Adrenal gland (tissue), 12 donors: ENCODE measurements around the gene NRP2. TPM values are rescaled to one million over a fixed set of nuclear protein-coding genes. Genes with fewer than 3 reads are reported as not detected.
A peak's percentile ranks its signal among the peaks of the same experiment; 100 is the strongest.

Experiments
- DNase-seq, 7 donors: peaks; one replicate each; pipeline ENCODE4 v3.0.0-alpha.2; 2019 to 2020
- H3K27ac ChIP-seq, 5 donors: fragments of 200-600 bp; sonication (generic) in 4 of 5; 1 replicate in 3 of 5; 2 replicates in 2 of 5; pipeline versions ENCODE4 v1.5.1 to v1.8.0; 2016 to 2020; ENCODE audit warnings: mild to moderate bottlenecking in 1 of 5
- H3K27me3 ChIP-seq: fragments of 200-600 bp; 2 replicates; pipeline ENCODE4 v1.8.0; 2021
- H3K36me3 ChIP-seq, 2 donors: fragments of 200-600 bp; replicated peaks in 1 of 2; 1 replicate in 1 of 2; 2 replicates in 1 of 2; pipeline versions ENCODE4 v1.5.1 to v1.8.0; 2018 to 2022
- H3K4me1 ChIP-seq, 2 donors: fragments of 200-600 bp; replicated peaks in 1 of 2; 1 replicate in 1 of 2; 2 replicates in 1 of 2; pipeline versions ENCODE4 v1.5.1 to v1.8.0; 2018 to 2021
- H3K4me3 ChIP-seq, 4 donors: fragments of 200-600 bp; sonication (generic) in 3 of 4; one replicate each; pipeline ENCODE4 v1.5.1; 2016 to 2018
- H3K9me3 ChIP-seq, 3 donors: fragments of 200-600 bp; sonication (generic) in 1 of 3; replicated peaks in 1 of 3; 1 replicate in 2 of 3; 2 replicates in 1 of 3; pipeline versions ENCODE4 v1.5.1 to v1.8.0; 2016 to 2021
- POLR2A ChIP-seq, 2 donors: fragments of 450-650 bp; IDR thresholded peaks; one replicate each; pipeline ENCODE4 v1.6.1; 2017; ENCODE audit warnings: antibody characterized with exemption in 2 of 2, mild to moderate bottlenecking in 2 of 2, moderate library complexity in 1 of 2
- WGBS, 4 donors: extraction: QIAGEN DNeasy Blood & Tissue Kit in 2 of 4; methylation state at CpG; one replicate each; pipeline versions ENCODE4 v1.1.5 to v1.1.7; 2013 to 2017; 5-methylcytosine and 5-hydroxymethylcytosine counted together
- intact Hi-C, 2 donors: fragments of 100-400 bp; cut with DNase I; formaldehyde crosslinking; loops; one replicate each; pipeline versions ENCODE4 v1.14.1 to v1.15.0; 2022 to 2023
- polyA plus RNA-seq, 3 donors: library from polyadenylated mRNA; stranded (reverse); fragments of 200-250 nt in 2 of 3; fragments of 350-450 nt in 1 of 3; fragmentation: Illumina TruSeq in 1 of 3; extraction: RNeasy Lipid Tissue Mini Kit (QIAGEN cat#74804) in 1 of 3; gene quantifications; one replicate each; pipeline ENCODE4 v1.2.3, GENCODE V29; 2013 to 2014
- total RNA-seq, 9 donors: library from RNA; depleted of rRNA in 4 of 9; stranded (reverse); fragments of >200 nt in 4 of 9; fragments of 120-200 nt in 1 of 9; fragmentation: NEBNext Ultra II Directional in 1 of 9; extraction: Animal tissue kit (Norgen Biotek cat#: 25700) in 1 of 9; gene quantifications; one replicate each; pipeline versions ENCODE4 v1.1.0 to v1.2.4, GENCODE V29; 2013 to 2023
- TF ChIP-seq, protein P1 (sequence below), 6 experiments: fragments of 450-650 bp in 4 of 6; fragments of 200-600 bp in 2 of 6; sonication (generic) in 1 of 6; IDR thresholded peaks; 1 replicate in 5 of 6; 2 replicates in 1 of 6; pipeline versions ENCODE4 v1.5.1 to v1.8.0; 2016 to 2021; ENCODE audit warnings: antibody characterized with exemption in 6 of 6, mild to moderate bottlenecking in 2 of 6, moderate library complexity in 1 of 6
- donor health status: healthy with polysubstance abuse.
- donor health status: Bipolar disorder and iron deficiency.
- donor health status: DM: yes; HTN: yes; CAD: no.
- donor health status: DM: no; HTN: no; CAD: no.
- donor health status: DM: no; HTN: no; CAD: no.
- donor health status: DM: yes; HTN: yes; CAD: no.

The NRP2 gene
- total and polyA plus RNA-seq, 12 donors, result 27.6 to 205 (median 93.1) TPM

DNA sequence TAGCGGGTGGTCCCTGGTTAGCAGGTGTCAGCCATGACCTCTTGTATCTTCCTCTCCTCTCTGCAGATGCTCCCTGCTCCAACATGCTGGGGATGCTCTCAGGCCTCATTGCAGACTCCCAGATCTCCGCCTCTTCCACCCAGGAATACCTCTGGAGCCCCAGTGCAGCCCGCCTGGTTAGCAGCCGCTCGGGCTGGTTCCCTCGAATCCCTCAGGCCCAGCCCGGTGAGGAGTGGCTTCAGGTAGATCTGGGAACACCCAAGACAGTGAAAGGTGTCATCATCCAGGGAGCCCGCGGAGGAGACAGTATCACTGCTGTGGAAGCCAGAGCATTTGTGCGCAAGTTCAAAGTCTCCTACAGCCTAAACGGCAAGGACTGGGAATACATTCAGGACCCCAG lies 60.8 kb downstream of the NRP2 start:
- H3K36me3 ChIP-seq, result peaks cover 0 to 95% of the 10 kb centered on the region in 2 donors
- no peak overlapping the region for H3K27ac ChIP-seq
- TF ChIP-seq, protein P1, sequence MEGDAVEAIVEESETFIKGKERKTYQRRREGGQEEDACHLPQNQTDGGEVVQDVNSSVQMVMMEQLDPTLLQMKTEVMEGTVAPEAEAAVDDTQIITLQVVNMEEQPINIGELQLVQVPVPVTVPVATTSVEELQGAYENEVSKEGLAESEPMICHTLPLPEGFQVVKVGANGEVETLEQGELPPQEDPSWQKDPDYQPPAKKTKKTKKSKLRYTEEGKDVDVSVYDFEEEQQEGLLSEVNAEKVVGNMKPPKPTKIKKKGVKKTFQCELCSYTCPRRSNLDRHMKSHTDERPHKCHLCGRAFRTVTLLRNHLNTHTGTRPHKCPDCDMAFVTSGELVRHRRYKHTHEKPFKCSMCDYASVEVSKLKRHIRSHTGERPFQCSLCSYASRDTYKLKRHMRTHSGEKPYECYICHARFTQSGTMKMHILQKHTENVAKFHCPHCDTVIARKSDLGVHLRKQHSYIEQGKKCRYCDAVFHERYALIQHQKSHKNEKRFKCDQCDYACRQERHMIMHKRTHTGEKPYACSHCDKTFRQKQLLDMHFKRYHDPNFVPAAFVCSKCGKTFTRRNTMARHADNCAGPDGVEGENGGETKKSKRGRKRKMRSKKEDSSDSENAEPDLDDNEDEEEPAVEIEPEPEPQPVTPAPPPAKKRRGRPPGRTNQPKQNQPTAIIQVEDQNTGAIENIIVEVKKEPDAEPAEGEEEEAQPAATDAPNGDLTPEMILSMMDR (IDR thresholded peaks at IDR 0.05), result no peak
- H3K9me3 ChIP-seq, result no peaks in the 10 kb centered on the region
- DNase-seq, result no peak
- WGBS, 4 donors, result 96 to 99% (median 97%) methylated on average over 9 to 11 of the region's 11 CpGs
- intact Hi-C loops, result no loop called here
- H3K27me3 ChIP-seq, result no peaks in the 10 kb centered on the region
- H3K4me1 ChIP-seq, result peaks cover 12 to 15% of the 10 kb centered on the region in 2 donors
- no peak overlapping the region for H3K4me3 ChIP-seq

DNA sequence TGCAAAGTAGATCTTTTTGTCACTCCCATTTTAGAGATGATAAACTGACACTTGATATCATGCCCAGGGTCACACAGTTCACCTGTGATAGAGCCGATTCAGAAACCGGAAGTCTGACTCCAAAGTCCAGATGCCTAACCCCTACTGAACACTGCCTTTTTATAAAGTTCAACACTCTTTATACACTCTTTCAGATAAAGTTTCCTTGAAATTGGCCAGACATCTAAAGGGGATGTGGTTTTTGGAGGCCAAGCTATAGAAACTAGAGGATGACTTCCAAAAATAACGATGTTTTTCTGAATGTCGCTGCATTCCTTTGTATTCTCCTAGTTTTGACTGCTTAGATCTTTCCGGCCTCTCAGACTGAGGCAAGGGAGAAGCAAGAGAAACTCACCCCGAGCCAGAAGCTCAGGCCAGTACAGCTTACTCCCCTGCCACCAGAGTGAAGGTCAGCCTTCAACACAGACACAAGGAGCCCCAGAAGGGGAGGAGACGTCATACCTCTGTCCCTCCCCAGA lies 61.8 kb downstream of the NRP2 start:
- Histone ChIP-seq H3K4me3 (no peak overlapping the region), H3K36me3 (peaks cover 0 to 98% of the 10 kb centered on the region in 2 donors), H3K27me3 (no peaks in the 10 kb centered on the region), H3K27ac (peak overlapping the region; percentile 14 to 59 (median 18)), H3K9me3 (no peaks in the 10 kb centered on the region), H3K4me1 (peaks cover 12 to 15% of the 10 kb centered on the region in 2 donors)
- peak in 6 of 7 donors; percentile 51 to 77 (median 69) for DNase-seq
- no peak for TF ChIP-seq POLR2A (IDR thresholded peaks at IDR 0.05)
- TF ChIP-seq, protein P1 (IDR thresholded peaks at IDR 0.05), result no peak
- whole genome bisulfite sequencing, 4 donors, result 23 to 32% (median 27%) methylated on average over 7 of the region's 7 CpGs
- intact Hi-C loops, result no loop called here

DNA sequence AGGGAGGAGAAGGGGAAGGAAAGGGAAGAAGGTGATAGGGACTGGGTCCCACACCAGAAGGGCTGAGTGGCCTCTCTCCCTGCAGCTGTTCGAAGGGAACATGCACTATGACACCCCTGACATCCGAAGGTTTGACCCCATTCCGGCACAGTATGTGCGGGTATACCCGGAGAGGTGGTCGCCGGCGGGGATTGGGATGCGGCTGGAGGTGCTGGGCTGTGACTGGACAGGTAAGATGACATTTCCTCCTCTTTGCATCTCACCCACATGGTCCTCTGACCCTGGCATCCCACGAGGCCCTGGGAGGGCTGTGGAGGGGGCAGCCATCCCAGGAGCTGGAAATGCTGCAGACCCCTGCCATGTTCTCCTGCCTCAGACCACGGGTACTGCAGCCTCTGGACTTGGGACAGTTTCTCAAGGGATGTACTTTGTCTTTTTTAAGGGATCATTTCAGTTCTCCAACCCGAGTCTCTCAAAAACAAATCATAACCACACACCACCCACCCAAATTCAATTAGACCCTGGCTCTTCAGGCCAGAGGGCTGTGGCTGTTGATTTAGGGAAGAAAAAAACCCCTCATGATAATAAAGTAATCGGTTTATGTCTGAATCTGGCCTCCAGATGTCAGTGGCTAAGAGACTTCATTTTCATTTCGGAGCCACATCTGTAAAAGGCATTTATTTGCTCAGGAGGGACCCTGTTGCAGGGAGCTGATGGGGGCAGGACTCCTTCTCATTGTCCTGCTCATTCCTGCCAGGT lies 63.5 kb downstream of the NRP2 start:
- WGBS, 4 donors, result 87 to 90% (median 89%) methylated on average over 13 to 14 of the region's 14 CpGs
- Histone ChIP-seq H3K27me3 (no peaks in the 10 kb centered on the region), H3K4me1 (peaks cover 12 to 15% of the 10 kb centered on the region in 2 donors), H3K9me3 (no peaks in the 10 kb centered on the region), H3K36me3 (peaks cover 0 to 98% of the 10 kb centered on the region in 2 donors), H3K4me3 (no peak overlapping the region), H3K27ac (peak overlapping the region in 1 of 5 donors; percentile 51)
- intact Hi-C loops, result no loop called here
- no peak for DNase-seq
- TF ChIP-seq, protein P1 (IDR thresholded peaks at IDR 0.05), result no peak
- no peak for TF ChIP-seq POLR2A (IDR thresholded peaks at IDR 0.05)

DNA sequence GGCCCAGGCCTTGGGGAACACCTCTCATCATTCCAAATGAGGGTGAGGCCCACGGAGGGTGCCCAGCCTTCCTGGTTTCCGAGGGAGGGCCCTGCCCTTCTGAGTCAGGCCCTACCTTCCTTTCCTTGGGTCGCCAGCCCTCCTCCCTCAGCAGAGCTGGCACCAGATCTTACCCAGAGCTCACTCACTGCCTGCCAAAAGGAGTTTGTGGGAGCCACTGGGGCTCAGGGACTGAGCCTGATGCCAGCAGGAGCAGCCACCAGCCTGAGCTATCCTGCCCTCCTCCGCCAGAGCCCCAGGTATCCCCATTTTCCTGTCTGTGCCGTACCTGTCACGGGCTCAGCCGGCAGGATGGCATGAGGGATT lies 64.1 kb downstream of the NRP2 start:
- no peak for TF ChIP-seq POLR2A (IDR thresholded peaks at IDR 0.05)
- TF ChIP-seq, protein P1 (IDR thresholded peaks at IDR 0.05), result no peak
- DNase-seq, result peak in 3 of 7 donors; percentile 36 to 54 (median 39)
- no peaks in the 10 kb centered on the region for H3K9me3 ChIP-seq
- H3K36me3 ChIP-seq, result peaks cover 0 to 92% of the 10 kb centered on the region in 2 donors
- peak overlapping the region in 2 of 5 donors; percentile 32 to 51 for H3K27ac ChIP-seq
- H3K27me3 ChIP-seq, result no peaks in the 10 kb centered on the region
- no peak overlapping the region for H3K4me3 ChIP-seq
- intact Hi-C loops, result no loop called here
- peaks cover 12 to 15% of the 10 kb centered on the region in 2 donors for H3K4me1 ChIP-seq
- 48 to 80% (median 69%) methylated on average over 1 to 7 of the region's 7 CpGs for WGBS, 4 donors
